HuH-7.5 (cell line): ENCODE measurements around the gene C1QB.

Experiments used
- DNase-seq: peaks from one replicate; pipeline ENCODE4 v3.0.0; 2011; ENCODE audit warnings: low spot score

C1QB gene

GRCh38 chr1:22635436-22635835, 17.6 kb upstream of the C1QB start:
- DNase-seq: no peak

GRCh38 chr1:22636353-22636752, 16.7 kb upstream of the C1QB start, which contains the start of gene C1QA:
TSS of gene C1QA (plus strand) at chr1:22636628. CDS start at chr1:22637617, 989 bp downstream.
- no peak for DNase-seq

- no peak for DNase-seq
These were observed 16.1 kb upstream of the C1QB start for GRCh38 chr1:22636927-22637326.

GRCh38 chr1:22637907-22638445, 15.1 kb upstream of the C1QB start:
- DNase-seq: no peak

- no peak for DNase-seq
These were observed 14.4 kb upstream of the C1QB start for GRCh38 chr1:22638476-22639234.

- DNase-seq: no peak
These were observed 13.8 kb upstream of the C1QB start for GRCh38 chr1:22639286-22639685.

GRCh38 chr1:22641247-22641646, 11.8 kb upstream of the C1QB start:
- no peak for DNase-seq

GRCh38 chr1:22641906-22642636, 11.0 kb upstream of the C1QB start:
- DNase-seq: peak; percentile 80

- DNase-seq: no peak
These were observed 9.7 kb upstream of the C1QB start, which contains the start of gene C1QC for GRCh38 chr1:22643381-22643780. TSS of gene C1QC (plus strand) at chr1:22643633. CDS start at chr1:22644024, 391 bp downstream.

- no peak for DNase-seq
These were observed 9.1 kb upstream of the C1QB start for GRCh38 chr1:22643928-22644327.

- no peak for DNase-seq
These were observed 7.1 kb upstream of the C1QB start for GRCh38 chr1:22645931-22646330.

GRCh38 chr1:22646384-22646783, 6.7 kb upstream of the C1QB start:
- no peak for DNase-seq

GRCh38 chr1:22650089-22650693, 2.8 kb upstream of the C1QB start:
- no peak for DNase-seq

- DNase-seq: no peak
These were observed 837 bp upstream of the C1QB start for GRCh38 chr1:22651941-22652856.

GRCh38 chr1:22654692-22655091, 1.7 kb downstream of the C1QB start:
- no peak for DNase-seq

- no peak for DNase-seq
These were observed 5.5 kb downstream of the C1QB start for GRCh38 chr1:22658385-22659163.

GRCh38 chr1:22660716-22661241, 7.7 kb downstream of the C1QB start:
- DNase-seq: no peak

- DNase-seq: no peak
These were observed 8.8 kb downstream of the C1QB start for GRCh38 chr1:22661880-22662279.

GRCh38 chr1:22662318-22662717, 9.3 kb downstream of the C1QB start:
- DNase-seq: no peak

- DNase-seq: no peak
These were observed 10.0 kb downstream of the C1QB start for GRCh38 chr1:22662986-22663408.
